Kidney (tissue), 14 donors: ENCODE measurements around the gene PREP. TPM values are rescaled to one million over a fixed set of nuclear protein-coding genes. Genes with fewer than 3 reads are reported as not detected.
A peak's percentile ranks its signal among the peaks of the same experiment; 100 is the strongest.

Experiments
- DNase-seq, 5 donors: peaks; one replicate each; pipeline ENCODE4 v3.0.0-alpha.2; 2013 to 2020
- FAIRE-seq: peaks from 2 replicates; lab custom pipeline; 2012; peaks lifted over from hg19 to GRCh38; lab: Jason Lieb, UNC
- H3K27ac ChIP-seq, 2 donors: one replicate each; pipeline ENCODE4 v1.7.0; 2013; ENCODE audit warnings: low read depth in 2 of 2, low read length in 2 of 2, inconsistent platforms in 1 of 2
- H3K27me3 ChIP-seq: one replicate; pipeline ENCODE4 v1.7.1; 2013; ENCODE audit warnings: low read length, inconsistent platforms; ENCODE audit not compliant: control insufficient read depth, insufficient read depth
- H3K36me3 ChIP-seq, 3 donors: one replicate each; pipeline versions ENCODE4 v1.7.0 to v1.7.1; 2013; ENCODE audit warnings: low read length in 3 of 3, control low read depth in 1 of 3, inconsistent platforms in 1 of 3; ENCODE audit not compliant: insufficient read depth in 3 of 3, control insufficient read depth in 2 of 3
- H3K4me1 ChIP-seq, 3 donors: one replicate each; pipeline versions ENCODE4 v1.7.0 to v1.7.1; 2013; ENCODE audit warnings: low read length in 3 of 3, inconsistent platforms in 1 of 3, low read depth in 1 of 3; ENCODE audit not compliant: control insufficient read depth in 2 of 3, insufficient read depth in 2 of 3
- H3K4me3 ChIP-seq, 3 donors: one replicate each; pipeline versions ENCODE4 v1.7.0 to v1.8.1; 2013; ENCODE audit warnings: low read length in 3 of 3, control low read depth in 1 of 3, inconsistent platforms in 1 of 3
- H3K9ac ChIP-seq, 3 donors: one replicate each; pipeline versions ENCODE4 v1.7.0 to v1.7.1; 2013; ENCODE audit warnings: low read length in 3 of 3, control low read depth in 1 of 3, inconsistent platforms in 1 of 3
- H3K9me3 ChIP-seq, 3 donors: one replicate each; pipeline versions ENCODE4 v1.7.0 to v1.7.1; 2013; ENCODE audit warnings: low read length in 3 of 3, control low read depth in 1 of 3, inconsistent platforms in 1 of 3; ENCODE audit not compliant: control insufficient read depth in 2 of 3, insufficient read depth in 1 of 3
- intact Hi-C: fragments of 100-400 bp; cut with DNase I; formaldehyde crosslinking; loops from one replicate; pipeline ENCODE4 v1.11.1; 2022
- polyA plus RNA-seq: library from polyadenylated mRNA; stranded (reverse); fragments of 350-450 nt; fragmentation: Illumina TruSeq; extraction: RNeasy Lipid Tissue Mini Kit (QIAGEN cat#74804); gene quantifications from one replicate; pipeline ENCODE4 v1.2.3, GENCODE V29; 2014; ENCODE audit warnings: low read depth, low replicate concordance; ENCODE audit not compliant: insufficient read depth
- total RNA-seq: library from RNA; stranded (reverse); fragmentation: NEBNext Ultra II Directional; extraction: Animal tissue kit (Norgen Biotek cat#: 25700); gene quantifications from one replicate; pipeline ENCODE4 v1.2.1, GENCODE V29; 2021
- TF ChIP-seq, protein P1 (sequence below): IDR thresholded peaks from 3 replicates; pipeline ENCODE4 v1.5.1; 2012; ENCODE audit warnings: mild to moderate bottlenecking, moderate library complexity, borderline replicate concordance; ENCODE audit not compliant: insufficient read depth; ENCODE audit errors: extremely low read depth
- donor health status: control.
- donor health status: control.
- donor health status: control.
- donor health status: control.
- donor health status: control.
- donor health status: DM: yes; HTN: yes; CAD: no.
- donor health status: Normal renal cell carcinoma (clear cell type).

The PREP gene
- total and polyA plus RNA-seq, 2 donors from 2014 or later, result 13.4 to 20.1 TPM

DNA sequence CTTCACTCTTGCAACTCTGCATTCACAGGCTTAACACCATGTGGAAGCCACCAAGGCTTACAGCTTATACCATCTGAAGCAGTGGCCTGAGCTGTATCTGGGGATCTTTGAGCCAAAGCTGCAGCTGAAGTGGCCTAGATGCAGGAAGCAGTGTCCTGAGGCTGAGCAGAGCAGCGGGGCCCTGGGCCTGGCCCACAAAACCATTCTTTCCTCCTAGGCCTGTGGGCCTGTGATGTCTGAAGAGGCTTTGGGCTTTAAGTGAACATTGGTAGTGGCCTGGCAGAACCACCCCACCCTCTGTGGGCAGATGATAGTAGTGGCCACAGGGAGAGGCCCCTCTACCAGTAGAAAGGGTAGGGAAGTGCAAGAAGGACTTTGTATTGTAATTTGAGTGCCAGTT, 6.9 kb upstream of the PREP start:
- H3K9me3 ChIP-seq, result no peaks in the 10 kb centered on the region
- no peaks in the 10 kb centered on the region for H3K27me3 ChIP-seq
- H3K27ac ChIP-seq, result no peak overlapping the region
- no peak overlapping the region for H3K9ac ChIP-seq
- no peak overlapping the region for H3K4me3 ChIP-seq
- DNase-seq (no peak), FAIRE-seq (no peak)
- intact Hi-C loops, result no loop called here
- H3K36me3 ChIP-seq, result no peaks in the 10 kb centered on the region
- no peaks in the 10 kb centered on the region for H3K4me1 ChIP-seq
- TF ChIP-seq, protein P1, sequence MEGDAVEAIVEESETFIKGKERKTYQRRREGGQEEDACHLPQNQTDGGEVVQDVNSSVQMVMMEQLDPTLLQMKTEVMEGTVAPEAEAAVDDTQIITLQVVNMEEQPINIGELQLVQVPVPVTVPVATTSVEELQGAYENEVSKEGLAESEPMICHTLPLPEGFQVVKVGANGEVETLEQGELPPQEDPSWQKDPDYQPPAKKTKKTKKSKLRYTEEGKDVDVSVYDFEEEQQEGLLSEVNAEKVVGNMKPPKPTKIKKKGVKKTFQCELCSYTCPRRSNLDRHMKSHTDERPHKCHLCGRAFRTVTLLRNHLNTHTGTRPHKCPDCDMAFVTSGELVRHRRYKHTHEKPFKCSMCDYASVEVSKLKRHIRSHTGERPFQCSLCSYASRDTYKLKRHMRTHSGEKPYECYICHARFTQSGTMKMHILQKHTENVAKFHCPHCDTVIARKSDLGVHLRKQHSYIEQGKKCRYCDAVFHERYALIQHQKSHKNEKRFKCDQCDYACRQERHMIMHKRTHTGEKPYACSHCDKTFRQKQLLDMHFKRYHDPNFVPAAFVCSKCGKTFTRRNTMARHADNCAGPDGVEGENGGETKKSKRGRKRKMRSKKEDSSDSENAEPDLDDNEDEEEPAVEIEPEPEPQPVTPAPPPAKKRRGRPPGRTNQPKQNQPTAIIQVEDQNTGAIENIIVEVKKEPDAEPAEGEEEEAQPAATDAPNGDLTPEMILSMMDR, result no peak

GRCh38 chr6:105402090-105402938, 568 bp downstream of the PREP start:
- DNase-seq (peak in 2 of 5 donors; percentile 39 to 59), FAIRE-seq (no peak)

DNA sequence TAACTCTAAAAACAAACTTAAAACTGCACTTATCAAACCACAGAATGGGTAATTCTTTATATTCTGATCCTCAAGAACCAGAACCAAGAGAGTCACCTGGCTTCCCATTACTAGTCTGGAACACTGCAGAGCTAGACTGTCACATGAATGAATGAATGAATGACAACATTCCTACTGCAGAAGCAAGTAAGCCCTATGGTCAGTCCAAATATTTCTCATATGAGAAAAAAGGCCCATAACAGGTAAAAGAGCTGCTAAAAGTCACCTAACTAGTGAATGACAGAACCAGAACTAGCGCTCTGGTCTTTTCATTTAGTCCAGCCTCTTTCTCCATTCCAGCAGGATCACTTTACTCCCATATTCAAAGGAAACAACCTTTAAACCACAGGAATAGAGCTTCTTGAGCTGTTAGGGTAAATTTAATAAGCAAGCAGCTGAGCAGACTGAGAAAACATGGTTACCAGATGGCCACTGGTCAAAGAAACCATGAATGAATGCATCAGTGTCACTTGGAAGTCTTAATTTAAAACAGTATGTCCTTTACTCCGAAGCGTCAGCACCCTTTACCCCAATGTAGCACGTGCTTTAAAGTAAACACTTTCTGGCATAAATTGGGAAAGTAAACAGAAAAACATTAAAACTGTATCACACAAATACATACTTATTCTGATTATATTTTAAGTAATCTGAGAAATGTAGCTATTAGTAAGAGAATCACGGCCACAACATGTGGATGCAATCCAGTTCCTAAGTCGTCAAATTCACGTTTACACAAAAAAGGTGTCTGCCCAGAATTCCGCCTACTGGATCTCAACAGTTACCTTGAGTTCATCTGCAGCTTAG, 1.4 kb downstream of the PREP start:
- TF ChIP-seq, protein P1, result no peak
- intact Hi-C loops, result no loop called here
- FAIRE-seq, result no peak

More at GRCh38 chr6:105402090-105402938, 568 bp downstream of the PREP start:
- Histone ChIP-seq H3K4me3 (peak overlapping the region; percentile 64 to 84 (median 79)), H3K9me3 (no peaks in the 10 kb centered on the region), H3K27ac (peak overlapping the region; percentile 4 to 57), H3K4me1 (peaks cover 0 to 8% (median 8%) of the 10 kb centered on the region in 3 donors), H3K36me3 (no peaks in the 10 kb centered on the region), H3K27me3 (no peaks in the 10 kb centered on the region), H3K9ac (peak overlapping the region; percentile 42 to 67 (median 55))
- TF ChIP-seq, protein P1, result no peak
- intact Hi-C loops, result no loop called here

More for the DNA sequence above, 1.4 kb downstream of the PREP start:
- Histone ChIP-seq H3K27me3 (no peaks in the 10 kb centered on the region), H3K9ac (peak overlapping the region in 1 of 3 donors; percentile 55), H3K27ac (no peak overlapping the region), H3K9me3 (no peaks in the 10 kb centered on the region), H3K4me3 (peak overlapping the region; percentile 64 to 84 (median 79)), H3K36me3 (no peaks in the 10 kb centered on the region), H3K4me1 (peaks cover 0 to 8% (median 8%) of the 10 kb centered on the region in 3 donors)
- no peak for DNase-seq
